ENCODE data around the gene MTM1. TPM values are rescaled to one million over a fixed set of nuclear protein-coding genes. Genes with fewer than 3 reads are reported as not detected.

The MTM1 gene
- polyA plus RNA-seq, 2 of the 4 experiments (the other 2 are of a cell fraction) = 8.5 to 9.0 TPM

DNA sequence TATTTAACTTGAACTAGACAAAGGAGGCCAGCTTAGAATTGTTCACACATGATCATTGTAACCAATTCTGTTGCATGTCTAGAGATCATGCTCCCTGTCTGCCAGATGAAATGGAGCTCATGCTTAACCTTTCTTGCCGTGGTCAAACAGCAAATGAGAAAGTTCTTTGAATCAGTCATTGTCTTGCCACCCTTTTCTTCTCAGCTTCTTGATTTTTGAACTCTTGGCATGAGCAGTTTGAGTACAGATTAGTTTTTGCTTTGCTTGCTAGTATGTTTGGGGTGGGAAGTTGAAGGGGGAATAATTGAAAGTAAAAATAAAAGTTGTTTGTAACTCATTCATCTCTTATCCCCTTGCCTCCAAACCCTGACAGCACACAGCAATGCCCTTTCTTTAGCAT is 4.7 kb downstream of the MTM1 start:
- H3K4me3 ChIP-seq = no peak overlapping the region
- peaks cover 65% of the 10 kb centered on the region for H3K4me1 ChIP-seq
- H3K9me3 ChIP-seq = no peaks in the 10 kb centered on the region
- ChIA-PET CTCF (interaction anchor here (1.9 kb wide), 1 partner anchor 16 kb away, joined by 6 read pairs; no protein-coding TSS in a partner anchor), POLR2A (no interaction called here)
- FAIRE-seq = peak; percentile 89
- 58% methylated on average over 1 of the region's 1 CpG for WGBS (ENCODE audit: missing lambda C conversion rate)
- H3K27ac ChIP-seq = no peak overlapping the region
- no peak for ATAC-seq
- peak overlapping the region; percentile 28; the same call in 1 of the 3 replicates for H3K4me2 ChIP-seq
- TF ChIP-seq BHLHE40 (IDR thresholded peaks at IDR 0.05; ENCODE audit: low read depth, low read length) (no peak), RCOR1 (IDR thresholded peaks at IDR 0.05; ENCODE audit: low read depth, low read length) (no peak), EHMT2 (IDR thresholded peaks at IDR 0.05; ENCODE audit: low read depth) (no peak), HEYL (CRISPR knock-in tag; IDR thresholded peaks at IDR 0.05) (no peak), HOXA7 (CRISPR knock-in tag; IDR thresholded peaks at IDR 0.05) (no peak), CHD2 (IDR thresholded peaks at IDR 0.05; ENCODE audit: low read length, partially characterized antibody) (no peak), FOXS1 (CRISPR knock-in tag; IDR thresholded peaks at IDR 0.05) (no peak)
- TF ChIP-seq, protein P1, sequence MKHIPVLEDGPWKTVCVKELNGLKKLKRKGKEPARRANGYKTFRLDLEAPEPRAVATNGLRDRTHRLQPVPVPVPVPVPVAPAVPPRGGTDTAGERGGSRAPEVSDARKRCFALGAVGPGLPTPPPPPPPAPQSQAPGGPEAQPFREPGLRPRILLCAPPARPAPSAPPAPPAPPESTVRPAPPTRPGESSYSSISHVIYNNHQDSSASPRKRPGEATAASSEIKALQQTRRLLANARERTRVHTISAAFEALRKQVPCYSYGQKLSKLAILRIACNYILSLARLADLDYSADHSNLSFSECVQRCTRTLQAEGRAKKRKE (CRISPR knock-in tag; IDR thresholded peaks at IDR 0.05; ENCODE audit: low read depth) = no peak
- TF ChIP-seq, protein P2, sequence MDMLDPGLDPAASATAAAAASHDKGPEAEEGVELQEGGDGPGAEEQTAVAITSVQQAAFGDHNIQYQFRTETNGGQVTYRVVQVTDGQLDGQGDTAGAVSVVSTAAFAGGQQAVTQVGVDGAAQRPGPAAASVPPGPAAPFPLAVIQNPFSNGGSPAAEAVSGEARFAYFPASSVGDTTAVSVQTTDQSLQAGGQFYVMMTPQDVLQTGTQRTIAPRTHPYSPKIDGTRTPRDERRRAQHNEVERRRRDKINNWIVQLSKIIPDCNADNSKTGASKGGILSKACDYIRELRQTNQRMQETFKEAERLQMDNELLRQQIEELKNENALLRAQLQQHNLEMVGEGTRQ (IDR thresholded peaks at IDR 0.05) = no peak
- DNase-seq (ENCODE audit: low read depth in 1 of 2, low spot score in 1 of 2) = no peak

DNA sequence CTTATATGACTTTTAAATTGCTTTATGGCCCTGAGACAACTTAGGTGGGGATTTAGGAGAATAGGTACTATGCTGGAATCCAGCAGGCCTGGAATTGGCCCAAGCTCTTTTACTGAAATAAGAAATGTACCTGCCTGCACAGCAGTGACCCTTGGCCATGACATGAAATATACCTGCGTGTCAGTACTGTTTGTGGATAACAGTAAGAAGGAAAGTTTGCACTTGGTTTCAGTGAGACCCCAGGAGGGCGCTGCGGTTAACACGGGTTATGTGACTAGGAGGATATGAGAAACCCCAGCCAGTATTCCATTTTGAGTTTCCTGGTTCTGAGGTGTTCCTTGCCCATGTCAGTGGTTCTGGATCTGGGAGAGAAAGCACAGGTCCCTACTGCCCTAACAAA is 5.3 kb downstream of the MTM1 start:
- ChIA-PET POLR2A (no interaction called here), CTCF (interaction anchor here (0.9 kb wide), 1 partner anchor 110 kb away, joined by 4 read pairs; no protein-coding TSS in a partner anchor)
- Histone ChIP-seq H3K27ac (no peak overlapping the region), H3K4me3 (no peak overlapping the region), H3K4me2 (no peak overlapping the region), H3K4me1 (peaks cover 65% of the 10 kb centered on the region), H3K9me3 (no peaks in the 10 kb centered on the region)
- DNase-seq (ENCODE audit: low read depth in 1 of 2, low spot score in 1 of 2) = no peak
- TF ChIP-seq NFE2L2 (conservative IDR thresholded peaks at IDR 0.05; ENCODE audit: low read length) (no peak), SMC3 (IDR thresholded peaks at IDR 0.05) (no peak), GATA3 (IDR thresholded peaks at IDR 0.05; ENCODE audit: borderline replicate concordance) (no peak), HEYL (CRISPR knock-in tag; IDR thresholded peaks at IDR 0.05) (no peak), CEBPB (IDR thresholded peaks at IDR 0.05) (no peak), EHF (CRISPR knock-in tag; IDR thresholded peaks at IDR 0.05) (no peak), ZSCAN20 (CRISPR knock-in tag; IDR thresholded peaks at IDR 0.05) (no peak), RFX5 (IDR thresholded peaks at IDR 0.05) (no peak), NR3C1 (IDR thresholded peaks at IDR 0.05) (no peak), KDM5A (IDR thresholded peaks at IDR 0.05) (no peak), EP300 (IDR thresholded peaks at IDR 0.05) (no peak), ZC3H11A (IDR thresholded peaks at IDR 0.05) (no peak), HDAC2 (IDR thresholded peaks at IDR 0.05) (no peak), JUN (IDR thresholded peaks at IDR 0.05) (no peak)
- TF ChIP-seq, protein P3, sequence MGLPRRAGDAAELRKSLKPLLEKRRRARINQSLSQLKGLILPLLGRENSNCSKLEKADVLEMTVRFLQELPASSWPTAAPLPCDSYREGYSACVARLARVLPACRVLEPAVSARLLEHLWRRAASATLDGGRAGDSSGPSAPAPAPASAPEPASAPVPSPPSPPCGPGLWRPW (IDR thresholded peaks at IDR 0.05) = no peak
- TF ChIP-seq, protein P4, sequence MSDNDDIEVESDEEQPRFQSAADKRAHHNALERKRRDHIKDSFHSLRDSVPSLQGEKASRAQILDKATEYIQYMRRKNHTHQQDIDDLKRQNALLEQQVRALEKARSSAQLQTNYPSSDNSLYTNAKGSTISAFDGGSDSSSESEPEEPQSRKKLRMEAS (IDR thresholded peaks at IDR 0.05) = no peak
- TF ChIP-seq, protein P5, sequence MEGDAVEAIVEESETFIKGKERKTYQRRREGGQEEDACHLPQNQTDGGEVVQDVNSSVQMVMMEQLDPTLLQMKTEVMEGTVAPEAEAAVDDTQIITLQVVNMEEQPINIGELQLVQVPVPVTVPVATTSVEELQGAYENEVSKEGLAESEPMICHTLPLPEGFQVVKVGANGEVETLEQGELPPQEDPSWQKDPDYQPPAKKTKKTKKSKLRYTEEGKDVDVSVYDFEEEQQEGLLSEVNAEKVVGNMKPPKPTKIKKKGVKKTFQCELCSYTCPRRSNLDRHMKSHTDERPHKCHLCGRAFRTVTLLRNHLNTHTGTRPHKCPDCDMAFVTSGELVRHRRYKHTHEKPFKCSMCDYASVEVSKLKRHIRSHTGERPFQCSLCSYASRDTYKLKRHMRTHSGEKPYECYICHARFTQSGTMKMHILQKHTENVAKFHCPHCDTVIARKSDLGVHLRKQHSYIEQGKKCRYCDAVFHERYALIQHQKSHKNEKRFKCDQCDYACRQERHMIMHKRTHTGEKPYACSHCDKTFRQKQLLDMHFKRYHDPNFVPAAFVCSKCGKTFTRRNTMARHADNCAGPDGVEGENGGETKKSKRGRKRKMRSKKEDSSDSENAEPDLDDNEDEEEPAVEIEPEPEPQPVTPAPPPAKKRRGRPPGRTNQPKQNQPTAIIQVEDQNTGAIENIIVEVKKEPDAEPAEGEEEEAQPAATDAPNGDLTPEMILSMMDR (IDR thresholded peaks at IDR 0.05) = no peak
- 84% methylated on average over 4 of the region's 4 CpGs for WGBS (ENCODE audit: missing lambda C conversion rate)
- no peak for ATAC-seq
- no peak for FAIRE-seq

Data from A549 (cell line).